ENCODE results near the gene KRTAP12-3.

DNA sequence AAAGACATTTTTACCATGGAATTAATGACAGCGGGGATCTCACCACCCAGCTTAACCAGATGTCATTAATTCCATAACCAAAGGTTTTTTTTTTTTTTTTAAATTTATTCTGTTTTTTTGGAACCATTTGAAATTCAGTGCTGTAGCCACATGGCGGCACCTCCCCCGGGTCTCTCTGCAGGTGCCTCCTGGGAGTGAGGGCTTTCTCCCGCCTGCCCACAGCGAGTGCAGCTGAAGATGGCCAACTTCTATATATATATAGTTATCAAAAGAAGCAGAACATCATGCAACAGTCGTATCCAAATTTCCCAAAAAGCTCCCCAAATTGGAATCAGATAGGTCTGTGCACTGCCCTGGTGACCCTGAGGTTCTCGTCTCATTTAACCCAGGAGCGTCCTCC is 42.3 kb upstream of the KRTAP12-3 start:
- TF ChIP-seq, protein P1, sequence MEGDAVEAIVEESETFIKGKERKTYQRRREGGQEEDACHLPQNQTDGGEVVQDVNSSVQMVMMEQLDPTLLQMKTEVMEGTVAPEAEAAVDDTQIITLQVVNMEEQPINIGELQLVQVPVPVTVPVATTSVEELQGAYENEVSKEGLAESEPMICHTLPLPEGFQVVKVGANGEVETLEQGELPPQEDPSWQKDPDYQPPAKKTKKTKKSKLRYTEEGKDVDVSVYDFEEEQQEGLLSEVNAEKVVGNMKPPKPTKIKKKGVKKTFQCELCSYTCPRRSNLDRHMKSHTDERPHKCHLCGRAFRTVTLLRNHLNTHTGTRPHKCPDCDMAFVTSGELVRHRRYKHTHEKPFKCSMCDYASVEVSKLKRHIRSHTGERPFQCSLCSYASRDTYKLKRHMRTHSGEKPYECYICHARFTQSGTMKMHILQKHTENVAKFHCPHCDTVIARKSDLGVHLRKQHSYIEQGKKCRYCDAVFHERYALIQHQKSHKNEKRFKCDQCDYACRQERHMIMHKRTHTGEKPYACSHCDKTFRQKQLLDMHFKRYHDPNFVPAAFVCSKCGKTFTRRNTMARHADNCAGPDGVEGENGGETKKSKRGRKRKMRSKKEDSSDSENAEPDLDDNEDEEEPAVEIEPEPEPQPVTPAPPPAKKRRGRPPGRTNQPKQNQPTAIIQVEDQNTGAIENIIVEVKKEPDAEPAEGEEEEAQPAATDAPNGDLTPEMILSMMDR (conservative IDR thresholded peaks at IDR 0.05 in 1 of 2, IDR thresholded peaks at IDR 0.05 in 1 of 2; ENCODE audit: low read depth in 1 of 2, low read length in 2 of 2) = no peak
- TF ChIP-seq EZH2 (IDR thresholded peaks at IDR 0.05; ENCODE audit: low read length, missing control alignments) = no peak
